MM.1S (cell line): ENCODE measurements around the gene EXOC6.
A peak's percentile ranks its signal among the peaks of the same experiment; 100 is the strongest.

Source experiments
- DNase-seq: peaks from one replicate; pipeline ENCODE4 v3.0.0-alpha.2; 2015
- H2AFZ ChIP-seq: fragments of 300-600 bp; sonication (generic); 2 replicates; pipeline ENCODE4 v1.6.0; 2016; ENCODE audit warnings: antibody characterized with exemption, low read length
- H3F3A ChIP-seq: fragments of 300-600 bp; sonication (generic); 2 replicates; pipeline ENCODE4 v1.6.1; 2016; ENCODE audit warnings: mild to moderate bottlenecking, antibody characterized with exemption, low read length, moderate library complexity, mixed read lengths; ENCODE audit not compliant: insufficient read depth
- H3K27ac ChIP-seq: fragments of 300-600 bp; sonication (generic); 2 replicates; pipeline ENCODE4 v1.5.1; 2016; ENCODE audit warnings: mild to moderate bottlenecking, low read length
- H3K27me3 ChIP-seq: fragments of 300-600 bp; sonication (generic); replicated peaks from 2 replicates; pipeline ENCODE4 v1.6.0; 2016; ENCODE audit warnings: low read length; ENCODE audit not compliant: insufficient read depth
- H3K36me3 ChIP-seq: fragments of 300-600 bp; sonication (generic); replicated peaks from 2 replicates; pipeline ENCODE4 v1.6.1; 2016; ENCODE audit warnings: mild to moderate bottlenecking, low read length, mixed read lengths; ENCODE audit not compliant: insufficient read depth
- H3K4me1 ChIP-seq: fragments of 300-600 bp; sonication (generic); 2 replicates; pipeline ENCODE4 v1.6.1; 2016; ENCODE audit warnings: low read length, mixed read lengths
- H3K4me2 ChIP-seq: fragments of 300-600 bp; sonication (generic); 2 replicates; pipeline ENCODE4 v1.6.0; 2016; ENCODE audit warnings: low read depth, low read length
- H3K4me3 ChIP-seq: fragments of 300-600 bp; sonication (generic); 2 replicates; pipeline ENCODE4 v1.5.1; 2016; ENCODE audit warnings: low read length, mixed read lengths
- H3K79me2 ChIP-seq: fragments of 300-600 bp; sonication (generic); 2 replicates; pipeline ENCODE4 v1.6.1; 2016; ENCODE audit warnings: mixed run types, low read length, mixed read lengths
- H3K9ac ChIP-seq: fragments of 300-600 bp; sonication (generic); 2 replicates; pipeline ENCODE4 v1.6.1; 2016; ENCODE audit warnings: low read length, mixed read lengths
- H3K9me2 ChIP-seq: fragments of 300-600 bp; sonication (generic); replicated peaks from 2 replicates; pipeline ENCODE4 v1.6.1; 2016; ENCODE audit warnings: mild to moderate bottlenecking, low read length, mixed read lengths; ENCODE audit not compliant: insufficient read depth
- H3K9me3 ChIP-seq: fragments of 300-600 bp; sonication (generic); replicated peaks from 2 replicates; pipeline ENCODE4 v1.6.1; 2016; ENCODE audit warnings: mild to moderate bottlenecking, low read length, mixed read lengths; ENCODE audit not compliant: insufficient read depth
- H4K20me1 ChIP-seq: fragments of 300-600 bp; sonication (generic); 2 replicates; pipeline ENCODE4 v1.6.1; 2016; ENCODE audit warnings: mild to moderate bottlenecking, low read length, moderate library complexity, mixed read lengths; ENCODE audit not compliant: insufficient read depth
- CTCF ChIP-seq: fragments of 300-600 bp; sonication (generic); IDR thresholded peaks from 2 replicates; pipeline ENCODE4 v1.5.1; 2016; ENCODE audit warnings: antibody characterized with exemption, low read length, mixed read lengths
- EZH2 ChIP-seq: fragments of 300-600 bp; sonication (generic); optimal IDR thresholded peaks from 2 replicates; pipeline ENCODE3; 2017; ENCODE audit warnings: low read depth, mild to moderate bottlenecking, antibody characterized with exemption, low read length, mixed read lengths
- EZH2phosphoT487 ChIP-seq: fragments of 300-600 bp; sonication (generic); IDR thresholded peaks from 2 replicates; pipeline ENCODE4 v1.6.1; 2018; ENCODE audit warnings: antibody characterized with exemption, low read length

Gene EXOC6

GRCh38 chr10:93060887-93061593 is 212.7 kb downstream of the EXOC6 start:
- no peak overlapping the region for H3K4me2 ChIP-seq
- no peaks in the 10 kb centered on the region for H3K79me2 ChIP-seq
- no peak overlapping the region for H3K27ac ChIP-seq
- H3K4me3 ChIP-seq: no peak overlapping the region
- 0 out of 2 replicates have a peak, but pooled peaks cover 3% of the 10 kb centered on the region for H3K4me1 ChIP-seq
- H3K9ac ChIP-seq: no peak overlapping the region
- no peaks in the 10 kb centered on the region for H3F3A ChIP-seq
- peaks cover 28% of the 10 kb centered on the region for H3K27me3 ChIP-seq
- H3K9me2 ChIP-seq: no peaks in the 10 kb centered on the region
- no peak for DNase-seq
- H3K36me3 ChIP-seq: no peaks in the 10 kb centered on the region
- TF ChIP-seq CTCF (no peak), EZH2phosphoT487 (no peak), EZH2 (no peak)
- H4K20me1 ChIP-seq: no peaks in the 10 kb centered on the region
- H3K9me3 ChIP-seq: no peaks in the 10 kb centered on the region
- no peak overlapping the region for H2AFZ ChIP-seq

- Histone ChIP-seq H3K9me2 (no peaks in the 10 kb centered on the region), H3K27ac (no peak overlapping the region), H3K4me1 (0 out of 2 replicates have a peak, but pooled peaks cover 3% of the 10 kb centered on the region), H3F3A (no peaks in the 10 kb centered on the region), H3K36me3 (no peaks in the 10 kb centered on the region), H3K4me3 (peak overlapping the region; percentile 55), H2AFZ (peak overlapping the region; percentile 61), H3K79me2 (no peaks in the 10 kb centered on the region), H3K9me3 (no peaks in the 10 kb centered on the region), H3K4me2 (peak overlapping the region; percentile 92), H3K9ac (no peak overlapping the region), H4K20me1 (no peaks in the 10 kb centered on the region), H3K27me3 (peaks cover 35% of the 10 kb centered on the region)
- TF ChIP-seq EZH2phosphoT487 (no peak), CTCF (no peak), EZH2 (no peak)
- DNase-seq: no peak
Observed at GRCh38 chr10:93061594-93062513, 213.5 kb downstream of the EXOC6 start.

DNA sequence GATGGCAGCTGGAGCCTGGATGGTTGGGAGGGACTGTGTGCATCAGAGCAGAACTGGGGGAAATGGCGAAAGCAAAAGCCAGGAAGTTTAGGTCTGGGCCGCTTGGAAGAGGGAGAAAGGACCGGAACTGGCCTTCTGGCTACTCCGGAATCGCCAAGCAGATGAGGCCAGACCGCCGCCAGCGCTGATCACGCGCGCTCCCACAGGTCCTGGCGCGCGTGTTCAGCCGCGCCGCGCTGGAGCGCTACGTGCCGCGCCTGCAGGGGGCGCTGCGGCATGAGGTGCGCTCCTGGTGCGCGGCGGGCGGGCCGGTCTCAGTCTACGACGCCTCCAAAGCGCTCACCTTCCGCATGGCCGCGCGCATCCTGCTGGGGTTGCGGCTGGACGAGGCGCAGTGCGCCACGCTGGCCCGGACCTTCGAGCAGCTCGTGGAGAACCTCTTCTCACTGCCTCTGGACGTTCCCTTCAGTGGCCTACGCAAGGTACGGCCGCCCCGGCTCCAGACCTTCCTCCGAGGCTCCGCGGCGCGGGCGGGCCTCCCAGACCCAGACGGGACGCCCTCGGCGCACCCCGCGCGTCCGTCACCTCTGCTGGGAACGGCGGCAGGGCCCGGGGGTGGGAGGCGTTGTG is 214.3 kb downstream of the EXOC6 start:
- Histone ChIP-seq H4K20me1 (no peaks in the 10 kb centered on the region), H3K79me2 (no peaks in the 10 kb centered on the region), H3K9ac (no peak overlapping the region), H3F3A (no peaks in the 10 kb centered on the region), H2AFZ (peak overlapping the region; percentile 61), H3K4me3 (peak overlapping the region; percentile 55), H3K4me2 (peak overlapping the region; percentile 92), H3K27me3 (peaks cover 43% of the 10 kb centered on the region), H3K27ac (no peak overlapping the region), H3K9me3 (no peaks in the 10 kb centered on the region), H3K9me2 (no peaks in the 10 kb centered on the region), H3K4me1 (0 out of 2 replicates have a peak, but pooled peaks cover 3% of the 10 kb centered on the region), H3K36me3 (no peaks in the 10 kb centered on the region)
- TF ChIP-seq CTCF: peak; percentile 64
- TF ChIP-seq EZH2: no peak
- DNase-seq: peak; percentile 65
